ENCODE data around the gene CSRP1.
A peak's percentile ranks its signal among the peaks of the same experiment; 100 is the strongest.
"Not testable (repeated sequence)": the region's sequence is repeated elsewhere in the genome, so short reads cannot be mapped to it uniquely, and the experiment has no call there.

Gene CSRP1

DNA sequence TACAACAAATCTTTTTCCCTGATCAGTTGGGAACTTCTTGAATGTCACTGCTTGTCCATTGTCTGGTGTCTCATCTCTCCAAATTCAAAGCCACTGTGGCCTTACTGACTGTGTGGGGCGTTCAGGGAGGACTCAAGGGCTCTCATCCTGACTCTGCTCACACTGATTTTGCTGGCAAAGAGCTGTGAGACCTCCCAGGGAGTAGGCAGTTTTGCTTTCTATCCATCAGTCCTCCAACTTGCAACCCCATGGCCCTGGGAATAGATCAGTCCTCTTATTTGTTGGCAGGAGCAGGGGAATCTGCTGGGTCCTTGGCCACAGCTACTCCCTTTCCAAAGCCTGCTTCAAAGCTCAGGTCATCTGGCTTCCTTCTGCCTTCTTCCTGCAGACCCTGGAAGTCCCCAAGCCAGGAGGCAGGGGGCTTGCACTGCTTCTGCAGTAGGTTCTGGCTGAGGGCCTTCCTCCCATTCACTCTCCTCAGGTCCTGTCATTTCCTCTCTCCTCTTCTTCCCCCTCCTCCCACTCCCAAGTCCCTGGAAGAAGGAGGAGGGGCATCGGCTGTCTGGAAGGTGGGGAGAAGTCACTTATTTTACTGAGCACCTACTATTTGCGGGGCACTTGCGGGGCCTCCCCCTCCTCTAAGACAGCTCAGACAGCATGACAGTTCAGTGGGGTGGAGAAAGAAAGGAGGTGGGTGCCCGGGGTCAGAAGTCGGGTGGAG is 31.1 kb upstream of the CSRP1 start:
- DNase-seq, result no peak

DNA sequence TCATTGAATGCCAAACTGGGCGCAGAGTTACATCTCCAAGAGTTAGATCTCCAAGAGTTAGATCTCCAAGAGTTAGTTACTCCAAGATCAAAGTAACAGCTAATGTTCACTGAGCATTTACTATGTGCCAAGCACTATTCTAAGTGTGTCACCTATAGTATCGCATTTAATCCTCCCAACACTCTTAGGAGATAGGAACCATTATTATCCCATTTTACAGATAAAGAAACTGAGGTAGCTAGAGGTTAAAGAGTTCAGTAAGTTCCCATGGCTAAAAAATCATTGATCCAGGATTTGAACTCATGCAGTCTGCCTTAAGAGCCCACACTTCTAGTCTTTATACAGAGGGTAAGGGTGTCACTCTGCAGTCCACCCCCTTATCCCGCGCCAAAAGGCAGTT is 30.5 kb upstream of the CSRP1 start:
- no peak for DNase-seq

DNA sequence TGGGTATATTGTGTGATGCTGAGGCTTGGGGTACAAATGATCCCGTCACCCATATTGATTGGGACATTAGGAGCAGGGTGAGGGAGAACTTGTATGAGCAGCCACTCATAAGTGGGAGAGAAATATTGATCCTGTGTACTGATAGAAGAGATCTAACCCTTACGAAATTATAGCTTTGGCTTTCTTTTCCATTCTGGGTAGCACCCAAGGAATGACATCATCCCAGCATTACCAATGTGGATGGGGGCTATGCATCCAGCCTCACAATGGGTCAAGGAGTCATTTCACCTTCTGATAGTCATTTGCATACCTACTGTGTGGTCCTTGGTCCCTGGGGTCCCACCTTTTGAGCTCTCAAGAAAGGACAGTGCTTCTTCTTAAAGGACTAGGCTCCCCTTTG is 30.1 kb upstream of the CSRP1 start:
- no peak for DNase-seq

DNA sequence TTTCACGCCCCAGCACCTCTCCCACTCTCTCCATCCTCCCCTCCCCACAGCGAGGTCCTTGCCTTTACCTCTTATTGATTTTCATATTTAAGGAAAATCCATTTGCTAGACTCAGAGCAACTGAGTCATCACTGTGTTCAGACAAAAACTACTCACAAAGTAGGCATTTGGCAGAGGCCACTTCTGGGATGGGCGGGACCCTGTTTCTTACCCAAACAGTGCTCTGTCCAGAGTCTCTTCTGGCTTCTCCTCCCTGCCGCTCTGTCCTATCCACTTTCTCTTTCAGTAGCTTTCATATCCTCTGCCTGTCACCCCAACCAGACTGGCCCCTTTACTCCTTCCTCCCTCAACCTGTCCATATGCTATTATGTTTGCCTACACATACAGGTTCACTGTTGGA is 29.6 kb upstream of the CSRP1 start:
- no peak for DNase-seq

DNA sequence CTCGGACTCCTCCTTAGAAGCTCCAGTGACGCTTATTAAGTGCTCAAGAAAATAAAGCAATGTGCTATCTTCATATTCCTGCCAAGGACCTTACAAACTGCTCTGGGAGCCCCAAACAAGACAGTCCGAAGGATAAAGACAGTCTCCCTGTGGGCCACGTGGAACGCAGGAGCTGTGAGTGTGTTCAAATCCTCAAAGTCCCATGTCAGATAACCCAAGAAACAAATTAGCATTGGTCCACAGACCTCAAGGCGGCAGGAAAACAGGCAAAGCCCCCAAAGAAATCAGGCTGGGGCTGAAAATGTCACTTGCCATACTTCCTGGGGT is 29.0 kb upstream of the CSRP1 start:
- no peak for DNase-seq

DNA sequence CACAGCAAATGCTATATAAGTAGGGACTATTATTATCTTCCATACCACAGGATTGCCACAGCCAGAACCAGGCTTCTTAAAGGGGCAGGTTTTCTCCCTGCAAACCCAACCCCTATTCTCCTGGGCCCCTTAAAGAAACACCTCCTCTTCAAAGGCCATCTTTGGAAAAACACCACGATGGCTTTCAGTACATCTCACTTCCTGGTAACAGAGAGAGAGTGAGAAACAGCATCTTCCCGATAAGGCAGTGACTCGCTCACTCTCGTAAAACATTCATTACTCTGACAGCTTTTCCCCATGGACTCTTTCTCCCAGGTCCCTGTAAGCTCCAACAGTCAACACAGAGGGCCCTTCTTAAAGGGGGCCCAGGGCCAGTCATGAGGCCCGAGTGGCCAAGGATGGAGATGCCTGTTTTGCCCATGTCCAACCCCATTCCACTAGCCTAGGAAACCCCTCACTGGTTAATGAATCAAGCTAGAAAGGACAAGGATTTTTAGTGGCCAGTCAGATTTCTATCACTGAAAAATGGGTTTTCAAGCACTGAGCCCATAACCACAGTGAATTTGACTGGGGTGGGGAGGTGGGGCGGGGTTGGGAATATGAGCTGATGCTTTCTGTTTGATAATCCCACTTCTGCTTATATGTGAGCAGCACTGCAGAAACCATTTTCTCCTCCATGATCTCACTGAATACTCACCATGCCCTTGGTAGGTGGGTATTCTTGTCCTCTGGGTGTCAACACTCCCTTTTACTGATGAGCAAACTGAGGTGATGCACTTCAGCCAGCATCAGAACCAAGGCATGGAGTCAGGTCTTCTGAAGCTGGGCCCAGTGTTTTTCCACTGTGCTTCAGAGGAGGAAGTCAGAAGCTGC is 28.4 kb upstream of the CSRP1 start:
- DNase-seq, result no peak

DNA sequence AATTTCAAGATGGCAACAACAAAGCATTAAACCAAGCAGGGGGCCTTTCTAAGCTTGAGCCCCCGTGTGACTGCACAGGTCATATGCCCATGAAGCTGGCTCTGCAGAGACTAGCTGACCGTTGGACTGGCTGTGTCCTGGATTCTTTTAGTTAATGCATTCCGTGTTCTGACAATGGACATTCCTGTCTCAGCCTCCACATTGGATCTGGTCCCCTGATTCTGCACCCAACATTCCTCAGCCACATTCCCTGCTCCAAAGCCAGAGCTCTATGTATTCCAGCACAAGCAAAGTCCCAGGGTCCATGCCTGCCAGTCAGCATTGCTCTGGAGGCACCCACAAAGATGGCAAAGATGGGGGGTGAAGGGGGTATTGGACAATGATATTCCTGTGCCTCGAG is 26.9 kb upstream of the CSRP1 start:
- no peak for DNase-seq

DNA sequence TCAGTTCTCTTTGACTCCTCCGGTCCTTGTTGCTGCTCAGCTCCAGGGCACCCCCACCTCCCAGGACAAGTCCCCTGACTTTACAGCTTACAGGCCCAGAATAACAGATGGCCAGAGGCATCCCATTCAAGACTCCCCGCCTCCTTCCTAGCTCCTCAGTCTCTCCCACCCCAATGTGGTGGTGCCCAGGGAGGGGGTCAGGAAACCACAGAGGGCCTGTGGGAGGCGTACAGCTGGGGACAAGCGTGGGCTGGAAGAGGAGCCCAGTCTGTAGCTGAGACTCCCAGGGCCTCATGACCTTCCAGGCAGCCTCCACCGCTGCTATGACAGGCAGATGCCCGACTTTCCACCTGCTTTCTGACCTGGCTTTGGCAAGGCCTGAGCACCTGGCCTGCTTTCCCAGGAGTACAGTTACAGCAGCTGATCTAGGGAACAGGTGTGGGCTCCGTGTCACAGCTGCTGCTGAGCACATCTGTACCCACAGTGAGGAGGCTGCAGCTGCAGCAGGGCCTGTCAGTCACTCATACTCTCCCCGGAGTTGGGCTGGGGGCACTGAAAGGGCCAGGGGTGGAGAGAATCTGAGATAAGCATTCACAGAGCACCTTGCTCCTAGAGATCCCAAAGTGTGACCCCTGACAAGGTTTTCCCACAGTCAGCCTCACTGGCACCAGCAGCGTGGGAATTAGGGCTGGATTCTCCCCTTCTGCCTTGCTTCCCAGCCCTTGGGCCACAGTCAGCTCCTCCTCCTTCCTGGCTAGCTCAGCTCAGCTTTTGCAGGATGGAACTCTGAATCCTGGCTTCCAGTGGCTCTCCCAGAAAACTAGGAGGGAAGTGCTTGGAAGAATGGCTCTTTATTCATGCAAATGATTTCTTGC is 24.9 kb upstream of the CSRP1 start:
- DNase-seq, result peak; percentile 82

DNA sequence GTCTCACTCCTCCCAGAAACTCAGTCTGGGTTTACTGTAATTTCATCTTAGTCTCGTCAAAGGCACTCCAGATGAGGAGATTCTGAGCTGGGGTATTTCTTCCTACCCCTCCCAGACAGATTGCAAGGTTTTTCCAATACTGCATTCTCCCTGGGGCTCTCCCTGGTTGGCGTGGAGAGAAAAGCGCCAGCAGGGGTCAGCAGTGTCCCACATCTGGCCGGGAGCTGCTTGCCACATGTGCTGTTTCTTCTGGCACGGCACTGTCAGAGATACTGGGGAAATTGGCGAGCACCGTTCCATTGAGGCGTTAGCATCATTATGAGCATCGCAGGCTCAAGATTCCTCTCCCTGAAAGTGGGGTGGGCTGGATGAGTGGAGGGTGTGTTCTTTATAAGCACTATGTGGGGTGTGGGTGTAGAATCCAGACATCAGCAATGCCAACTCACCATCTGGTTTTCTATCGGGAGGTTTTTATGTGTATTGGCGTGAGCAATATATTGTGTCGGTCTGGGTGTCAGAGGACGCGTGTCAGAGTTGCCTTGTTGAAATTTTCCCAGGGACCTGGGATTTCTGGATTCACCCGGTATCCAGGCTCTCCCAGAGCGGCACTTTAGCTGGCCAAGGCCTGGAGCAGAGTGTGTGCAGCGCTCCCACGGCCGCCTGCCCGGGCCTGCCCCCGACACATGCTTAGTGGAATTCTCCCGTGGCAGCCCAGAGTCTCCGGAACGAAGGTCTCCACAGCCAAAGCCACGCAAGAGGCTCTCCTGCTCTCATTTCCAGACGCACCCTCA is 24.0 kb upstream of the CSRP1 start:
- DNase-seq, result peak; percentile 61

DNA sequence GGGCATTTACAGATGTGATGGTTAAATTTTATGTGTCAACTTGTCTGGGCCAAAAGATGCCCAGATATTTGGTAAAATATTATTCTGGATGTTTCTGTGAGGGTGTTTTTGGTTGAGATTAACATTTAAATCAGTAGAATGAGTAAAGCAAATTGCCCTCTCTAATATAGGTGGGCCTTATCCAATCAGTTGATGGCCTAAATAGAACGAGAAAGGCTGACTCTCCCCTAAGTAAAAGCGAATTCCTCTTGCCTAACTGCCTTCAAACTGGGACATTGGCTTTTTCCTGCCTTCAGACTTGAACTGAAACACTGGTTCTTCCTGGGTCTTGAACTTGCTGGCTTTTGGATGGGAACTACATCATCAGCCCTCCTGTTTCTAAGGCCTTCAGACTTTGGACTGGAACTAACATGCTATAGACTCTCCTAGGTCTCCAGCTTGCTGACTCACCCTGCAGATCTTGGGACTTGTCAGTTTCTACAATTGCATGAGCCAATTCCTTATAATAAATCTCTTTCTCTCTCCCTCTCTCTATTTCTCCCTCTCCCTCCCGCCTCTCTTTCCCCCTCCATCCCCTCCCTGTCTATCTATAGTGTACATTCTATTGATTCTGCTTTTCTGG is 21.8 kb upstream of the CSRP1 start:
- DNase-seq, result no peak

DNA sequence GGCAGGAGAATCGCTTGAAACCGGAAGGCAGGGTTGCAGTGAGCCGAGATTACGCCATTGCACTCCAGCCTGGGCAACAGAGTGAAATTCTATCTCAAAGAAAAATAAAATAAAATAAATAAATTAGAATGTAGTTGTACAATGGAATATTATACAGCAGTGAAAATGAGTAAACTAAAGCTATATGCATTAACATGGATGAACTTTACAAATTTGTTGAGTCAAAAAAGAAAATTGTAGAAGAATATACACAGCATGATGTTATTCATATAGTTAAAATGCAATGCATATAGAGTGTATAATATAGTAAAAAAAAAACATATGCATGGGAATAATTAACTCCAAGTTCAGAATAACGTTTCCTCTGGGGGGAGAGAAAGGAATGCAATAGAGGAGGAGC is 21.0 kb upstream of the CSRP1 start:
- no peak for DNase-seq

DNA sequence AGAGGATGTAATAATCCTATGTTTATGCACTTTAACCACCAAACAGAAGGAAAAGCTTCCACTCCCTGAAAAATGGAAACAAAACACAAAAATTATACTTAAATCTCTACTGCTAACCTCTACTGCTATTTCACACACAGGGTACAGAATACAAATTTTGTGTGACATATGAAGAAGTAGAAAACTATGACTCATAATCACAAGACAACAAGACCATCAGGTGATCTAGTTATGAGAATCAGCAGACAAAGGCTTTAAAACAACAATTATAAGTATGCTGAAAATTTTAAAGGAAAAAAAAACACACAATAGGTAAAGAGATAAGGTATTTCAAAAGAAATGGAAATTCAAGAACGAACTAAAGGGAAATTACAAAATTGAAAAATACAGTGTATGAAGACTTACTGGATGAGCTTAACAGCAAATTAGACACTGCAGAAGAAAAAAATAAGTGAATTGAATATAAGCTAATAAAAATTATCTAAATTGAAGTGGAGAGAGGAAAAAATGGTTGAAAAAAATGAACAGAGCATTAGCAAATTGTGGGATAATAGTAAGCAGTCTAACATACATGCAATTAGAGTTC is 18.4 kb upstream of the CSRP1 start:
- no peak for DNase-seq

DNA sequence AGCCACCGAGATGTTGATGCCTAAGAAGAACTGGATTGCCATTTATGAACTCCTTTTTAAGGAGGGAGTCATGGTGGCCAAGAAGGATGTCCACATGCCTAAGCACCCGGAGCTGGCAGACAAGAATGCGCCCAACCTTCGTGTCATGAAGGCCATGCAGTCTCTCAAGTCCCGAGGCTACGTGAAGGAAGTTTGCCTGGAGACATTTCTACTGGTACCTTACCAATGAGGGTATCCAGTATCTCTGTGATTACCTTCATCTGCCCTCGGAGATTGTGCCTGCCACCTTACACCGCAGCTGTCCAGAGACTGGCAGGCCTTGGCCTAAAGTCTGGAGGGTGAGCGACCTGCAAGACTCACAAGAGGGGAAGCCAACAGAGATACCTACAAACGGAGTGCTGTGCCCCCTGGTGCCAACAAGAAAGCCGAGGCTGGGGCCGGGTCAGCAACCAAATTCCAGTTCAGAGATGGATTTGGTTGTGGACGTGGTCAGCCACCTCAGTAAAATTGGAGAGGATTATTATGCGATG is 13.2 kb upstream of the CSRP1 start:
- DNase-seq, result not testable (repeated sequence)

DNA sequence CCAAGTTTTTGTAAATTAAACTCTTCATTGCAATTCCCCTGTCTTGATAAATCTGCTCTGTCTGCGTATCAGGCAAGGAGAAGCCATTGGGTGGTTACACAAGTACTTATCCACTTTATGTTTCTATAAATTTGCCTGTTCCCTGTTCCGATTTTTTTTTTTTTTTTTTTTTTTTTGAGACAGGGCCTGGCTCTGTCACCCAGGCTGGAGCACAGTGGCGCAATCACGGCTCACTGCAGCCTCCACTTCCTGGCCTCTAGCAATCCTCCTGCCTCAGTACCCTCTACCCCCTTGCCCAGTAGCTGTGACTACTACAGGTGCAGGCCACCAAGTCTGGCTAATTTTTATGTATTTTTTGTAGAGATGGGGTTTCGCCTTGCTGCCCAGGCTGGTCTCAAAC is 11.1 kb upstream of the CSRP1 start:
- no peak for DNase-seq

DNA sequence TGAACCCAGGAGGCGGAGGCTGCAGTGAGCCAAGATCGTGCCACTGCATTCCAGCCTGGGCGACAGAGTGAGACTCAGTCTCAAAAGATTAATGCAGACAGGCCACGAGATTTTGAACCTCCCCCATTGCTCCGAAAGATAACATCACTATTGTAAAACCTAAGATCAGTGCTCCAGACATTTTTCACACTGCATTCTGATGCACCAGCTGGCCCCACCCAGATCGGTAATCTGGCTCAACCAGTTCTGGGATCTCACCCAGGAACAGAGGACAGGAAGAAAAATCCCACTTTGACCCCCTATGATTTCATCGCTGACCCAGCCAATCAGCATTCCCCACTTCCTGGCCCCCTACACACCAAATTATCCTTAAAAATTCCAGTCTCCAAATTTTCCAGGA is 10.7 kb upstream of the CSRP1 start:
- DNase-seq, result no peak

DNA sequence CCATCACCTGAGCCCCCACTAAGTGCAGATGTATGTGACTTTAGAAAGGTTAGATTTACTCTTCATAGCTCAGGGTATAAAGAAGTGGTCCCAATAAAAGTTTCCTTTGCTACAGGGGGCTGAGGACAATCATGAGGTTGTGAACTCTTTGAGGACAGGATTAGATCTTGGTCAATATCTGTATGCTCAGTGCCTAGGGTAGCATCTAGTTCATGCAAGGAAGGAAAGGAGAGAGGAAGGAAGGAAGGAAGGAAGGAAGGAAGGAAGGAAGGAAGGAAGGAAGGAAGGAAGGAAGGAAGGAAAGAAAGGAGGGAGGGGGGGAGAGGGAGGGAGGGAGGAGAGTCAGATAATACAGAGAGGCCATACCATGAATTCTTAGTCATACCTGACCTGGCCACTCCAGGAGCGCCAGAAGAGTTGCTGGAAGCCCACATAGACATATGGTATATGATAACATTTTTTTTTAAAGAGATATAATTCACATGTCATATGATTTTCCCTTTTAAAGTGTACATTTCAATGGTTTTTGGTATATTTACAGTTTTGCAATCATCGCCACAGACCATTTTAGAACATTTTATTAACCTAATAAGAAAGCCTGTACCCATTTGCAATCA is 9.7 kb upstream of the CSRP1 start:
- no peak for DNase-seq

DNA sequence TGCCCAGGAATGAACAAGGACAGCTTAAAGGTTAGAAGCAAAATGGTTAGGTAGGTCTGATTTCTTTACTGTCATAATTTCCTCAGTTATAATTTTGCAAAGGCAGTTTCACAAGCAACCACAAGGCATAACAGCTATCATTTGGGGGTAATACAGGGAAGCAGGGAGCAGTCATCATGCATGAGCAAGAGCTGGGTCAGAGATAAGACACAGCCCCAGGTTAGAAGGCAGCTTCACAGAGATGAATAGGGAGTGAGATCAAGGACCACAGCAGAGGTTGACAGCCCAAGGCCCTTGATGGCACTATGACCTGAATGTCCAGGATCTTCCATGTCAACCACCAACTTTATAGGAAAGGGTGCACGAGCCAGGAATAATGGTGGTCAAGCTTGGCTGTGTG is 9.0 kb upstream of the CSRP1 start:
- no peak for DNase-seq

DNA sequence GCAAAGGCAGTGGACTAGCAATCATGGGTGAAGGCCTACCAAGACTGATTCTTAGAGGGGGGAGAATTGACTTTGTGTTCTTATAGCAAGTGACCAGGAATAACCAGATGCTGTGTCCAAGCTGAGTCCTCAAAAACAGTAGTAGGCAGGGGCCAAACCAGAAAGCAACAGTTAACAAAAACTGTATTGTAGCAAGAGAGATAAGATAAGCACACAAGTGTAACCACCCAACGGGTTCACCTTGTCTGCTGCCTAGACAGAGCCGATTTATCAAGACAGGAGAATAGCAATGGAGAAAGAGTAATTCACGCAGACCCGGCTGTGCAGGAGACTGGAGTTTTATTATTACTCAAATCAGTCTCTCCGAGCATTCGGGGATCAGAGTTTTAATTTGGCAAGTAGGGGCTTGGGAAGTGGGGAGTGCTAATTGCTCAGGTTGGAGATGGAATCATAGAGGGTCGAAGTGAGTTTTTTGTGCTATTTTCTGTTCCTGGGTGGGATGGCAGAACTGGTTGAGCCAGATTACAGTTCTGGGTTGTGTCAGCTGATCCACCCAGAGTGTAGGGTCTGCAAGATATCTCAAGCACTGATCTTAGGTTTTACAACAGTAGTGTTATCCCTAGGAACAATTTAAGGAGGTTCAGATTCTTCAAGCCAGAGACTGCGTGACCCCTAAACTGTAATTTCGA is 8.3 kb upstream of the CSRP1 start:
- no peak for DNase-seq

DNA sequence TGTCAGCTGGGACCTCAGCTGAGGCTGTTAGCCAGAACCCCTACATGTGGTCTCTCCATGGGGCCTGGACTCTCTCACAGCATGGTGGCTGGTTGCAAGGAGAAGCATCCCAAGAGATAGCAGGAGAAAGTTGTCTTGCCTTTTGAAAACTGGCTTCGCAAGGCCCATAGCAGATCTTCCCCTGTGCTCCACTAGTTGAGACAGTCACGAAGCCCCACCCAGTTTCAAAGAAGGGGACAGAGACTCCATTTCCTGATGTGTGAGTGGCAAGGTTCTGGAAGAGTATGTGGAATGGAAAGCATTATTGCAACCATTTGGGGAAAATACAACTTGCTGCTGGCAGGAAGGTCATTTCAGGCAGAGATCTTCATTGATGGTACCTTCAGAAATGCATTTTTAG is 7.5 kb upstream of the CSRP1 start:
- no peak for DNase-seq

DNA sequence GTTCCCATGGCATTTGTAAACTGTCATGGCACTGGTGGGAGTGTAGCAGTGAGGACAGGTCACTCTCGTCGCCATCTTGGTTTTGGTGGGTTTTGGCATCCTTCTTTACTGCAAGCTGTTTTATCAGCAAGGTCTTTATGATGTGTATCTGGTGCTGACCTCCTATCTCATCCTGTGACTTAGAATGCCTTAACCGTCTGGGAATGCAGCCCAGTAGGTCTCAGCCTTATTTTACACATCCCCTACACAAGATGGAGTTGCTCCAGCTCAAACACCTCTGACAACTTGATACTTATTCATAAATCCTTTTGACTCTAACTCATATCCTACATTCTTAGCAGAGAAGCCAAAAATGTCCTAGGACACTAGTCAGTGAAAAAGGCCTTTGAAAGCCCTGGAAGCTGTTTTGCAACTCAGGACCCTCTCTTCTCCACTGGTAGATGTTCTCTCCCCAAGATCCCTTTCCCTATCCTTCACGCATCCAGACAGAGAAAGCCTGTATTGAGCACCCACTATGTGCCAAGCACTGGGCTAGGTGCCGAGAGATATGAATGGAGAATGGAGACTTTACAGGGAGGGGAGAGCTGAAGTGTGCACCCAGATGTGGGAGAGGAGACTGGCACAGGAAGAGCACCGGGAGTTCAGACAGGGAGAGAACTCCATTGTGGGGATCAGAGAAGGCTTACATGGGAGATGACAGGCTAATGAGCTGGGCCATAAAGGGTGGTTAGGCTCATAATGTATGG is 6.7 kb upstream of the CSRP1 start:
- no peak for DNase-seq

All from SHP77 treated with DMSO at 0.1 percent for 48 hours (cell line).